Progenitor cell of endocrine pancreas (in vitro differentiated cells): Measurements from ENCODE around the gene MRPL50. TPM values are rescaled to one million over a fixed set of nuclear protein-coding genes. Genes with fewer than 3 reads are reported as not detected.

Experiments
- DNase-seq: peaks from one replicate; pipeline ENCODE4 v3.0.0; 2021; ENCODE audit warnings: low spot score; ENCODE audit not compliant: unreplicated experiment
- H3K27ac Mint-ChIP-seq: 2 replicates; pipeline ENCODE4 v1.8.0; 2021; ENCODE audit warnings: mild to moderate bottlenecking, moderate library complexity, mixed read lengths
- H3K27me3 Mint-ChIP-seq: 2 replicates; pipeline ENCODE4 v1.8.0; 2021; ENCODE audit warnings: mixed read lengths
- H3K36me3 Mint-ChIP-seq: 2 replicates; pipeline ENCODE4 v1.8.0; 2022; ENCODE audit warnings: mixed read lengths; ENCODE audit not compliant: insufficient read depth
- H3K4me1 Mint-ChIP-seq: 2 replicates; pipeline ENCODE4 v1.8.0; 2021; ENCODE audit warnings: low read depth, mixed read lengths
- H3K4me3 Mint-ChIP-seq: 2 replicates; pipeline ENCODE4 v1.8.0; 2021; ENCODE audit warnings: low read depth, mild to moderate bottlenecking, moderate library complexity, mixed read lengths
- H3K9me3 Mint-ChIP-seq: 2 replicates; pipeline ENCODE4 v1.8.0; 2021; ENCODE audit warnings: low read depth, mixed read lengths
- CTCF ChIP-seq: fragments of 200-600 bp; sonication (generic); IDR thresholded peaks from one replicate; pipeline ENCODE4 v1.5.0; 2021; ENCODE audit warnings: antibody characterized with exemption, mild to moderate bottlenecking; ENCODE audit not compliant: unreplicated experiment
- total RNA-seq: library from RNA; stranded (reverse); gene quantifications from 2 replicates; pipeline ENCODE4 v1.2.1, GENCODE V29; 2021

MRPL50 gene
- total RNA-seq, 1 donor from 2014 or later: 16.1 TPM

GRCh38 chr9:101353683-101354082 is 44.7 kb downstream of the MRPL50 start:
- H3K4me1 Mint-ChIP-seq: peaks cover 11% of the 10 kb centered on the region

GRCh38 chr9:101352892-101353463 is 45.4 kb downstream of the MRPL50 start:
- no peak for TF ChIP-seq CTCF
- H3K4me1 Mint-ChIP-seq: peaks cover 11% of the 10 kb centered on the region
- no peak overlapping the region for H3K4me3 Mint-ChIP-seq
- DNase-seq: no peak
- H3K36me3 Mint-ChIP-seq: no peaks in the 10 kb centered on the region
- peaks cover 12% of the 10 kb centered on the region for H3K9me3 Mint-ChIP-seq
- H3K27me3 Mint-ChIP-seq: no peaks in the 10 kb centered on the region
- H3K27ac Mint-ChIP-seq: no peak overlapping the region

More at GRCh38 chr9:101353683-101354082, 44.7 kb downstream of the MRPL50 start:
- no peak for DNase-seq
- Mint-ChIP-seq H3K4me3 (no peak overlapping the region), H3K27ac (no peak overlapping the region), H3K27me3 (no peaks in the 10 kb centered on the region), H3K36me3 (no peaks in the 10 kb centered on the region), H3K9me3 (peaks cover 12% of the 10 kb centered on the region)
- TF ChIP-seq CTCF: no peak

- Mint-ChIP-seq H3K36me3 (no peaks in the 10 kb centered on the region), H3K27ac (no peak overlapping the region), H3K27me3 (no peaks in the 10 kb centered on the region), H3K4me3 (no peak overlapping the region), H3K4me1 (peaks cover 6% of the 10 kb centered on the region), H3K9me3 (peaks cover 6% of the 10 kb centered on the region)
- TF ChIP-seq CTCF: no peak
- DNase-seq: no peak
These were observed 48.1 kb downstream of the MRPL50 start for GRCh38 chr9:101350285-101350684.

- H3K27me3 Mint-ChIP-seq: no peaks in the 10 kb centered on the region
- no peak for TF ChIP-seq CTCF
- H3K4me1 Mint-ChIP-seq: peaks cover 2% of the 10 kb centered on the region
- no peaks in the 10 kb centered on the region for H3K9me3 Mint-ChIP-seq
- H3K27ac Mint-ChIP-seq: no peak overlapping the region
- H3K36me3 Mint-ChIP-seq: no peaks in the 10 kb centered on the region
- H3K4me3 Mint-ChIP-seq: no peak overlapping the region
- no peak for DNase-seq
These were observed 55.8 kb downstream of the MRPL50 start for GRCh38 chr9:101342595-101342994.

- H3K9me3 Mint-ChIP-seq: no peaks in the 10 kb centered on the region
- peaks cover 2% of the 10 kb centered on the region for H3K4me1 Mint-ChIP-seq
- TF ChIP-seq CTCF: no peak
- no peak for DNase-seq
- H3K4me3 Mint-ChIP-seq: no peak overlapping the region
- no peaks in the 10 kb centered on the region for H3K36me3 Mint-ChIP-seq
- H3K27me3 Mint-ChIP-seq: no peaks in the 10 kb centered on the region
- no peak overlapping the region for H3K27ac Mint-ChIP-seq
These were observed 56.5 kb downstream of the MRPL50 start for GRCh38 chr9:101341958-101342357.

Other genes with a start within 250 kb of the MRPL50 start
- 0.36 TPM in 1 of 2 replicates, not detected in the other for gene BAAT, start 13.6 kb downstream of the MRPL50 start, total RNA-seq
- gene ZNF189, start 233 bp upstream of the MRPL50 start, total RNA-seq: 31.4 and 32.5 TPM in 2 replicates
- not detected in 2 replicates for gene ALDOB, start 37.2 kb upstream of the MRPL50 start, total RNA-seq
- 53.9 and 56.9 TPM in 2 replicates for gene RNF20, start 135.2 kb upstream of the MRPL50 start, total RNA-seq
- gene PPP3R2, start 196.4 kb upstream of the MRPL50 start, total RNA-seq: not detected in 2 replicates